Activated naive CD4-positive, alpha-beta T cell treated with anti-CD3 and anti-CD28 coated beads for 36 hours (primary cell): ENCODE data around the gene SLC22A5. TPM values are rescaled to one million over a fixed set of nuclear protein-coding genes. Genes with fewer than 3 reads are reported as not detected.
A peak's percentile ranks its signal among the peaks of the same experiment; 100 is the strongest.
"Not testable (repeated sequence)": the region's sequence is repeated elsewhere in the genome, so short reads cannot be mapped to it uniquely, and the experiment has no call there.

Experiments used
- CTCF ChIA-PET: fragments of 350-600 bp; sonication (Branson Sonifier 250); formaldehyde crosslinking; loops from one replicate; lab custom pipeline; 2021; ENCODE audit warnings: antibody characterized with exemption; lab: Charles Lee
- DNase-seq: peaks from one replicate; pipeline ENCODE4 v3.0.0-alpha.2; 2020
- H3K27ac Mint-ChIP-seq: one replicate; pipeline ENCODE4 v1.8.0; 2021; ENCODE audit warnings: mild to moderate bottlenecking, mixed read lengths
- H3K27me3 Mint-ChIP-seq: one replicate; pipeline ENCODE4 v1.8.0; 2021; ENCODE audit warnings: low read depth, mixed read lengths
- H3K36me3 Mint-ChIP-seq: one replicate; pipeline ENCODE4 v1.8.0; 2021; ENCODE audit warnings: low read depth, mixed read lengths
- H3K4me1 Mint-ChIP-seq: one replicate; pipeline ENCODE4 v1.8.0; 2021; ENCODE audit warnings: low read depth, mixed read lengths
- H3K4me3 Mint-ChIP-seq: one replicate; pipeline ENCODE4 v1.8.0; 2021; ENCODE audit warnings: mild to moderate bottlenecking, moderate library complexity, mixed read lengths
- H3K9me3 Mint-ChIP-seq: one replicate; pipeline ENCODE4 v1.8.0; 2021; ENCODE audit warnings: mixed read lengths
- intact Hi-C: fragments of 100-400 bp; cut with micrococcal nuclease; formaldehyde crosslinking; loops from one replicate; pipeline ENCODE4 v1.15.1; 2023
- total RNA-seq, 2 experiments: library from RNA; stranded (reverse); gene quantifications; one replicate each; pipeline ENCODE4 v1.2.3, GENCODE V29; 2021

The SLC22A5 gene
- total RNA-seq, 2 experiments from 2014 or later, result 3.1 to 3.6 TPM

DNA sequence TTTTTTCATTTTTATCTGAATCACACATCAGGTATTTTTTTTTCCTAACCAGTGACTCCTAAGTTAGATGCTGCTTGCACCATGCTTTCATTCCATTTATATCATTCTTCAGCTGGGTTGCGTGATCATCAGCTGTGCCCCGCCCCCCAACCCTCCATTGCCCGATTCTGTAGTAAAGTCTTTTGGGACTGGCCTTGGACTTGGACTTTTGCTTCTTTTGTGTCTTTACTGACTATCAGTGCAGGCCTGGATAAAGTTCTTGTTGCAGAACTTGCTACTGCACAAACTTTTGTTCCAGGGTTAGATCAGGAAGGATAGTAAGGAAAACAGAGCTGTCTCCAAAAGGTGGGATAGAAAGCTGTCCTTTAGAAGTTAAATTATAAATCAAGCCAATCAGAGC lies 38.5 kb downstream of the SLC22A5 start:
- intact Hi-C loops, result loop anchor here (5.0 to 10.0 kb wide), 2 partner anchors 227 to 554 kb away; partner anchors contain the start of gene AFF4
- H3K9me3 Mint-ChIP-seq, result peaks cover 9% of the 10 kb centered on the region
- H3K36me3 Mint-ChIP-seq, result peaks cover 8% of the 10 kb centered on the region
- DNase-seq, result no peak
- peak overlapping the region; percentile 66 for H3K27ac Mint-ChIP-seq
- H3K4me1 Mint-ChIP-seq, result peaks cover 55% of the 10 kb centered on the region
- CTCF ChIA-PET, result interaction anchor here (0.6 to 8.5 kb wide), 5 partner anchors 12 to 887 kb away, joined by 3 to 73 read pairs (median 4); partner anchors contain the start of gene IRF1
- no peak overlapping the region for H3K4me3 Mint-ChIP-seq
- H3K27me3 Mint-ChIP-seq, result no peaks in the 10 kb centered on the region

DNA sequence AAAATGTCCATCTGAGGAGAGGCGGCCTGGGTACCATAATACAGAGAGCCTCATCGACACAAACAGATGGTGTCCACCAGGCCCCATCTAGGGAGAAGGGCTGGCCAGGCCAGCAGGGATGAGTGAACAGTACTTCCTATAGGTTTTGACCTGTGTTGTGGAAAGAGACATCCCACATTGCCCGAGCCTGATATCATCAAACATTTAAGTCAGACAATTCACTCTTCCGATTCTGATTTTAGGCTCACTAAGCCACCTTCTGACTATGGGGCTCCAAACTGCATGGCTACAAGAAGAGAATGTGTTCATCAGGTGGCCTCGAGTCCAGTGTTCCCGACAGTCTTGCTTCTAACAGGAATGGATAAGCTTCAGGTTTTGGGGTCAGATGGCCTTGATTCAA lies 38.9 kb downstream of the SLC22A5 start:
- Mint-ChIP-seq H3K27ac (peak overlapping the region; percentile 66), H3K4me1 (peaks cover 60% of the 10 kb centered on the region), H3K9me3 (peaks cover 9% of the 10 kb centered on the region), H3K36me3 (peaks cover 11% of the 10 kb centered on the region), H3K27me3 (no peaks in the 10 kb centered on the region), H3K4me3 (no peak overlapping the region)
- intact Hi-C loops, result loop anchor here (5.0 to 10.0 kb wide), 2 partner anchors 226 to 554 kb away; partner anchors contain the start of gene AFF4
- no peak for DNase-seq
- CTCF ChIA-PET, result interaction anchor here (0.9 to 8.5 kb wide), 2 partner anchors 12 to 91 kb away, joined by 3 to 73 read pairs; no protein-coding TSS in a partner anchor

DNA sequence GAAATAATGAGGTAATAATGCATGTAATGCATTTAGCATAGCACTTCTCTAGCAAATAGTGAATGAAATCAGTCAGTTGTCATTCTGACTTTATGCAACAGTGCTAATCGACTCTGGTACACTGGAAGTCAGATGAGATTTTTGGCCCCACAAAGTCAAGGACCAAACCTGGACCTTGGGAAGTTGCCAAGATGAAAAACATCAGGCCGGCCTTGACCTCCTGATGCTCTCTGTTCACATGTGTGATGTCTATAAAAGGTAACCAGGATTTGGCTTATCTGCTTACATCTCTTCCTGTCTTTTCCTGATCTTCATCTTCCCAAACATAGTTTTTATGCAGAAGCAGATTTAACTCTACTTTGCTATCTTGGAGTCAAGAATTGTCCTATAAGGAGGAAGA lies 39.5 kb downstream of the SLC22A5 start:
- peaks cover 15% of the 10 kb centered on the region for H3K36me3 Mint-ChIP-seq
- peak overlapping the region; percentile 99 for H3K27ac Mint-ChIP-seq
- H3K27me3 Mint-ChIP-seq, result no peaks in the 10 kb centered on the region
- peak overlapping the region; percentile 90 for H3K4me3 Mint-ChIP-seq
- DNase-seq, result no peak
- intact Hi-C loops, result loop anchor here (5.0 to 10.0 kb wide), 2 partner anchors 226 to 553 kb away; partner anchors contain the start of gene AFF4
- peaks cover 62% of the 10 kb centered on the region for H3K4me1 Mint-ChIP-seq
- H3K9me3 Mint-ChIP-seq, result peaks cover 9% of the 10 kb centered on the region
- CTCF ChIA-PET, result interaction anchor here (1.0 to 8.5 kb wide), 3 partner anchors 10 to 91 kb away, joined by 3 to 73 read pairs (median 13); no protein-coding TSS in a partner anchor

- H3K27ac Mint-ChIP-seq, result peak overlapping the region; percentile 99
- intact Hi-C loops, result loop anchor here (1.0 to 10.0 kb wide), 8 partner anchors 9 to 876 kb away; partner anchors contain the start of gene IRF1
- peak; percentile 87 for DNase-seq
- no peaks in the 10 kb centered on the region for H3K27me3 Mint-ChIP-seq
- CTCF ChIA-PET, result interaction anchor here (0.7 to 8.5 kb wide), 14 partner anchors 10 to 89 kb away, joined by 3 to 73 read pairs (median 4); no protein-coding TSS in a partner anchor
- peaks cover 68% of the 10 kb centered on the region for H3K4me1 Mint-ChIP-seq
- H3K36me3 Mint-ChIP-seq, result peaks cover 16% of the 10 kb centered on the region
- H3K4me3 Mint-ChIP-seq, result peak overlapping the region; percentile 90
- H3K9me3 Mint-ChIP-seq, result peaks cover 9% of the 10 kb centered on the region
Observed at GRCh38 chr5:132410451-132411303, 41.2 kb downstream of the SLC22A5 start.

DNA sequence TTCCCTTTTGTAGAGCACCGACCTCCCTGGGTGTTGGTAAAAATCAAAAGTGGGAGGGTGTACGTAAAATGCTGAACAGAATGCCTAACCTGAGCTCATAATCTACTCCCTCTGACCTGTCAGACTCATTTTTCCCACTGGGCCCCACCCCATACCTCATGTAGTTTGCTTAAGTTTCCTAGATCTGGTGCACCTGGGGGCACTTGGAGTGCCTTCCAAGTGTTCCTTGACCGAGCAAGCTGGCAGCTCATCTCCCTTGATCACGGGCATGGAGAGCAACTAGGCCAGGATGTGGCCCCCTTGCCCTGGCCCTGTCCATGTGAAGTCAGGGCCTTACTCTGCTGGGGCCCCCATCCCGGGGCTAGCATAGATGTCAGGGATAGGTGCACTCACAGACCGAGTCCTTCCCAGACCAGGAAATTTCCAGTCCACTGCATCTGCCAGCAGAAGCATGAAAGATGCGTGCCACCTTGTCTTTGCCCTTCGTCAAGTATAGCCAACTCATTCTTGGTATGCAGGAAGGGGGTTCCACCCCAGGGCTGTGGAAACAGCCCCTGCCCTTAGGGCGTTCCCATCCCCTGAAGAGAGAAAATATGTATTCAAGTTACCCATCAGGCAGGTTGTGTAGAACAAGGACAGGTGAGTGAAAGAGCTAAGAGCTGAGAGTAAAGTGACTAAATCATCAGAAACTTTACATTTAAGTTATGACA lies 41.9 kb downstream of the SLC22A5 start:
- DNase-seq, result peak; percentile 74
- H3K36me3 Mint-ChIP-seq, result peaks cover 16% of the 10 kb centered on the region
- peak overlapping the region; percentile 99 for H3K27ac Mint-ChIP-seq
- H3K9me3 Mint-ChIP-seq, result peaks cover 9% of the 10 kb centered on the region
- intact Hi-C loops, result loop anchor here (1.0 to 10.0 kb wide), 8 partner anchors 8 to 877 kb away; partner anchors contain the start of gene IRF1
- H3K4me1 Mint-ChIP-seq, result peaks cover 66% of the 10 kb centered on the region
- H3K4me3 Mint-ChIP-seq, result peak overlapping the region; percentile 90
- H3K27me3 Mint-ChIP-seq, result no peaks in the 10 kb centered on the region
- CTCF ChIA-PET, result interaction anchor here (0.7 to 8.5 kb wide), 14 partner anchors 9 to 88 kb away, joined by 3 to 73 read pairs (median 4); no protein-coding TSS in a partner anchor

- intact Hi-C loops, result loop anchor here (5.0 to 10.0 kb wide), 2 partner anchors 316 to 879 kb away; no protein-coding TSS in a partner anchor
- DNase-seq, result no peak
- Mint-ChIP-seq H3K27ac (peak overlapping the region; percentile 99), H3K27me3 (no peaks in the 10 kb centered on the region), H3K4me1 (peaks cover 62% of the 10 kb centered on the region), H3K36me3 (peaks cover 21% of the 10 kb centered on the region), H3K9me3 (no peaks in the 10 kb centered on the region), H3K4me3 (peak overlapping the region; percentile 90)
- CTCF ChIA-PET, result interaction anchor here (0.8 to 2.6 kb wide), 2 partner anchors 52 to 87 kb away, joined by 3 to 10 read pairs; no protein-coding TSS in a partner anchor
Observed at GRCh38 chr5:132413567-132413966, 44.1 kb downstream of the SLC22A5 start.

GRCh38 chr5:132414634-132415378 lies 45.3 kb downstream of the SLC22A5 start:
- intact Hi-C loops, result loop anchor here (5.0 to 10.0 kb wide), 2 partner anchors 318 to 880 kb away; no protein-coding TSS in a partner anchor
- no peaks in the 10 kb centered on the region for H3K9me3 Mint-ChIP-seq
- CTCF ChIA-PET, result interaction anchor here (1.1 to 2.6 kb wide), 9 partner anchors 12 to 113 kb away, joined by 3 to 10 read pairs (median 4); no protein-coding TSS in a partner anchor
- DNase-seq, result no peak
- H3K27me3 Mint-ChIP-seq, result no peaks in the 10 kb centered on the region
- peaks cover 23% of the 10 kb centered on the region for H3K36me3 Mint-ChIP-seq
- no peak overlapping the region for H3K4me3 Mint-ChIP-seq
- no peak overlapping the region for H3K27ac Mint-ChIP-seq
- H3K4me1 Mint-ChIP-seq, result peaks cover 62% of the 10 kb centered on the region

GRCh38 chr5:132415516-132415915 lies 46.0 kb downstream of the SLC22A5 start:
- H3K27me3 Mint-ChIP-seq, H3K9me3 Mint-ChIP-seq, H3K27ac Mint-ChIP-seq, DNase-seq, H3K4me3 Mint-ChIP-seq: not testable (repeated sequence)
- Mint-ChIP-seq H3K4me1 (peaks cover 69% of the 10 kb centered on the region), H3K36me3 (peaks cover 28% of the 10 kb centered on the region)
- intact Hi-C loops, result loop anchor here (10.0 kb wide), 1 partner anchor 881 kb away; no protein-coding TSS in a partner anchor
- CTCF ChIA-PET, result interaction anchor here (0.9 to 2.6 kb wide), 9 partner anchors 12 to 112 kb away, joined by 3 to 10 read pairs (median 3); no protein-coding TSS in a partner anchor

DNA sequence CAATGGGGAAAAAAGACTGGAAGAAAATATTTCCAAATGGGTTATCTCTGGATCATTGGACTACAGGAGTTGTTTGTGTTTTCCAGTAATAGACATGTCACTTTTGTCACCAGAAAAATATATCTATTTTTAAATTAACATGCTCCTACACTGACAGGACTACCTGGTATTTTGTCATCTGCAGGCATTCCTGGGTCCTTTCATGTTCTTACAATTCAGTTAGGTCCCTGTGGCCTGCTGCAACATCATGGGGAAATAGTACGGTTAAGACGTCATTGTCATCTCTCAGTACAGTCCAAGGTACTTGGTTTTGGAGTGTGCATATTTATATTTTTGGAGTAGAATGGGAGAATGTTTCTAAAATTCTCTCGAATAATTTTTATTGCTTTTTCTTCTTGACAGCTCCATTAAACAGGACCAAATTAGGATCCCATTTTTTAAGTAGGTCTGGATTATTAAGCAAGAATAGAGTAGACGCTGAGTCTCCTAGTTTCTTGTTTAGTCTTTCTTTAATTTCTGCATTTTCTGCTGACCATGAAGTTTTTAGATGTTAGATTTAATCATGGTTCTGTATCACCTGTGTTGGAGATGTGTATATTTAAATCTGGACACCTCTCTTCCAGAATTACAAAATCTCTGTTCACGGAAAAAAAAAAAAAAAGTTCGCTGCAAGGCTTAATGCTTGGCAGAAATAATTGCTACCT lies 46.9 kb downstream of the SLC22A5 start:
- Mint-ChIP-seq H3K4me1 (peaks cover 78% of the 10 kb centered on the region), H3K27ac (no peak overlapping the region), H3K36me3 (peaks cover 29% of the 10 kb centered on the region), H3K27me3 (no peaks in the 10 kb centered on the region), H3K4me3 (no peak overlapping the region), H3K9me3 (no peaks in the 10 kb centered on the region)
- CTCF ChIA-PET, result interaction anchor here (0.8 to 1.6 kb wide), 6 partner anchors 37 to 84 kb away, joined by 3 to 13 read pairs (median 3); partner anchors contain the start of gene IRF1
- intact Hi-C loops, result loop anchor here (10.0 kb wide), 1 partner anchor 882 kb away; no protein-coding TSS in a partner anchor
- no peak for DNase-seq

DNA sequence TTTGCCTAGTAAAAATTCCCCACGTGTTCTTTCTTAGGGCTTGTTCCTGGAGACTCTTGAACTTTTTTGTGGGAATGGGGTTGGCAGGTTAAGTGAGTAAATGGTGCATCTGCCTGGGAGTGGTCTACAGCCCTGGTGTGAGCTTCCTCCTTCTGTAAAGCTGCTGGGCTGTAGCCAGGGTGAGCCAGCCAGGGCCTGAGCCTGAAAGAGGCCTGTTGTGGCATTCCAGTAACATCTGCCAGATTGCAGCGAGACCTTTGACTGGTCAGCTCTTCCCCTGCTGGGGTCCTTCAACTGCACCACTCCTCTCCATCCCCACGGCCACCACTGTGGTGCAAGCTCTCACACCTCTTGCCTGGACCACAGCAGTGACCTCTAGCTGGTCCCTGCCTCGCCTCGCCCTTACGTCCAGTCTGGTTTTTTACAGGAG lies 47.5 kb downstream of the SLC22A5 start:
- intact Hi-C loops, result loop anchor here (10.0 kb wide), 1 partner anchor 882 kb away; no protein-coding TSS in a partner anchor
- CTCF ChIA-PET, result interaction anchor here (0.8 to 2.0 kb wide), 8 partner anchors 30 to 84 kb away, joined by 3 to 13 read pairs (median 4); partner anchors contain the start of gene IRF1
- no peaks in the 10 kb centered on the region for H3K9me3 Mint-ChIP-seq
- H3K27ac Mint-ChIP-seq, result no peak overlapping the region
- no peak overlapping the region for H3K4me3 Mint-ChIP-seq
- DNase-seq, result no peak
- peaks cover 27% of the 10 kb centered on the region for H3K36me3 Mint-ChIP-seq
- no peaks in the 10 kb centered on the region for H3K27me3 Mint-ChIP-seq
- H3K4me1 Mint-ChIP-seq, result peaks cover 83% of the 10 kb centered on the region
